GM10847 (cell line): Measurements from ENCODE around the gene FRMD1.

Experiments used
- POLR2A ChIP-seq: IDR thresholded peaks from 2 replicates; pipeline ENCODE4 v1.6.1; 2011; ENCODE audit not compliant: insufficient read length; ENCODE audit errors: extremely low read depth

The FRMD1 gene

DNA sequence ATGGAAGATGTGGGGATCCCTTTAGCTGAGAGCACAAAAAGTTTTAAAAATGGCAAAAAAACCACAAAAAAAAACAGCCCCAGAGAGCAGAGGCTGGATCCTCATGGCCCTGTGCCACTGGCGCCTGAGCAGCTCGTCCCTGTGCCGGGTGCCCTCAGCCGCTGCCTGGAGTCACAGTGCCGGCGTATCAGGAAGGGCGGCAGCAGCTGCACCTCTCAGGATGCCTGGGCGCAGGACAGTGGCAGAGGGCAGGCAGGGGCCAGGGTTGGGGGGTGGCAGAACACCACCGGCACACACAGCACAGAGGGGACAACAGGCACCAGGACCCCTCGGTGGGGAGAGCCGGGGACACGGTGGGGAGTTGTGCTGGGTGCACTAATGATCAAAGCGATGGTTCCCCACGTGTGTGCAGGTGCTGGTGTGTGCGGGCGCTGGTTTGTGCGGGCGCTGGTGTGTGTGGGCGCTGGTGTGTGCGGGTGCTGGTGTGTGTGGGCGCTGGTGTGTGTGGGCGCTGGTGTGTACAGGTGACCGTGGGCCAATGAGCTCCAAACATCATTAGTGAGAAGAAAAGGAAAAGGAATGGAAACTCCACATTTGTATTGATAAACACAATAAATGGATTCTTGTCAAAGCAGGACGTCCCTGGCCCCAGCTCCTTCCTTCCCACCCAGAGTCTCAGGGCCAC, 1.5 kb upstream of the FRMD1 start:
- TF ChIP-seq POLR2A = no peak

DNA sequence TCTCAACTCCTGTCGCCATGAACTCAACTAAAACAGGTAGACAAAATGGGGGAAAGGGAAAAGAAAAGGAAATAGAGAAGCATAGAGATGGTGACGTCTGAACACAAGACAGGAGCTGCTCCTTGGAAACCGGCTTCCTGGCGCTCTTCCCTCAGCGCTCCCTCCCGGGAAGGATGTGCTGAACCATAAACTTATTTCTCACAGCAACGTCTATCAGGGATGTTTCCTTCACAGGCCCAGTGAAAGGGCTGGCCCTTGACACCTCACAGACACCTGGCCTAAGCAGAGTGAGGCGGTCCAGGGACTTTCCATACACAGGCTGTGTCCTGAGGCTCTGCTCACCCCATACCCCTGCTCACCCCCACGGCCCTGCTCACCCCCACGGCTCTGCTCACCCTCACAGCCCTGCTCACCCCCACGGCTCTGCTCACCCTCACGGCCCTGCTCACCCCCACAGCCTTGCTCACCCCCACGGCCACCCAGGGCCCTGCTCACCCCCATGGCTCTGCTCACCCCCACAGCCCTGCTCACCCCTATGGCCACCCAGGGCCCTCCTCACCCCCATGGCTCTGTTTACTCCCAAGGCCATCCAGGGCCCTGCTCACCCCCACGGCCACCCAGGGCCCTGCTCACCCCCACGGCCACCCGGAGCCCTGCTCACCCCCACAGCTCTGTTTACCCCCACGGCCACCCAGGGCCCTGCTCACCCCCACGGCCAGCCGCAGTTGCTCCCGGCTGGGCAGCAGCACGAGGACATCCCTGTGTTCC, 653 bp downstream of the FRMD1 start:
- TF ChIP-seq POLR2A = no peak

DNA sequence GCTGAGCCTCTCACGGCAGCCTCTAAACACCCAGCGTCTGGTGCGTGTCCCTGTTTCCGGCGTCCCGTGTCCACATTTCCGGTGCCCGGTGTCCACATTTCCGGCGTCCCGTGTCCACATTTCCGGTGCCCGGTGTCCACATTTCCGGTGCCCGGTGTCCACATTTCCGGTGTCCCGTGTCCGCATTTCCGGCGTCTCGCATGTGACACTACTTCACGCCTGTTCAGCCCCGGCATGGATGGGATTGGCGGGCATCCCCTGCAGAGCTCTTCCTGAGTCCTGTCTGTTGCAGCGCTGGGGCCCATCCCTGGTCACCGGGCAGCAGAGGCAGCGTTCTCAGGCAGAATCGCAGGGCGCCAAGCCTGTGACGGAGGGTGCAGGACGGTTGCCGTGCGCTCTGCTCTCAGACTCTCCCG, 3.2 kb downstream of the FRMD1 start:
- no peak for TF ChIP-seq POLR2A

DNA sequence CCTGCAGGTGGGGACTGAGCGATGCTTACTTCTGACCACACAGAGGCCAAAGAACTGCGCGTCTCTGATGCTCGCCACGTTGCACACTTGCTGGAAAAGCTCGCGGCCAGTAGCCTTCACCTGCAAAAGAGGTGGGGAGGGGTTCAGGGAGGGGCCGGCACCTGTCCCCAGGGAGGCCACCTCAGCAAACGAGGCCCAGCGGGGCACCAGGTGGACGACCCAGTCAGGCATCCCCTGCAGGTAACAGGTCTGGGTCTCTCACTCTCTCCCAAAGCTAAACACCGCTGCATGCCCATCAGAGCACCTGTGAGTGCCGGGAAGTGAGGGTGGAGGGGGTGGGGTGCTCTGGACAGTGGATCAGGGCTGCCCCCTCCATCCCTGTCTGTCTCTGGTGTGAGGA, 3.8 kb downstream of the FRMD1 start:
- no peak for TF ChIP-seq POLR2A

DNA sequence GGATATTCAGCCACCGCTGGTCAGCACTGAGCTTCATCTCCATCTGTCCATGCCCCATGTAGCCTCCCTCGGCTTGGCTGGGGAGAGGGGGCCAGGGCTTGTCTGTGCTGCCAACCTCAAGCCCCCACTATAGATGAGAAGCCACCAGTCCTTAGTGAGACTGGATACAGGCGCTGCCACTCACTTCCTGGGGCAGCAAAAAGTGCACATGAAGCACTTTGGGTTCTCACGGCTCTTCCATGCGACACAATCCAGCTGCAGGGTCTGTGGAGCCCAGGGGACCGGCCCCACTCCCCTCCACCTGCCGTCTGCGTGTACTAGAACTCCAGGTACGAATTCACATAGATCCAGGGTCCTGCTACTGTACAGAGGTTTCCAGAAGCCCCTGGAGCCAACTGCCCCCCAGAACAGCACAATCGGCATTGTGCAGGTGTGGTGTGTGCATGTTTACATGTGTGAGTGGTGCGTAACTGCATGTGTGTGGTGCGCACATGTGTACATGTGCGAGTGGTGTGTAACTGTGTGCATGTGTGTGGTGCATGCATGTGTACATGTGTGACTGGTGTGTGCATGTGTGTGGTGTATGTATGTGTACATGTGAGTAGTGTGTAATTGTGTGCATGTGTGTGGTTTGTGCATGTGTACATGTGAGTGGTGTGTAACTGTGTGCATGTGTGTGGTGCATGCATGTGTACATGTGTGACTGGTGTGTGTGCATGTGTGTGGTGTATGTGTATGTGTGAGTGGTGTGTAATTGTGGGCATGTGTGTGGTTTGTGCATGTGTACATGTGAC, 4.9 kb downstream of the FRMD1 start:
- no peak for TF ChIP-seq POLR2A

DNA sequence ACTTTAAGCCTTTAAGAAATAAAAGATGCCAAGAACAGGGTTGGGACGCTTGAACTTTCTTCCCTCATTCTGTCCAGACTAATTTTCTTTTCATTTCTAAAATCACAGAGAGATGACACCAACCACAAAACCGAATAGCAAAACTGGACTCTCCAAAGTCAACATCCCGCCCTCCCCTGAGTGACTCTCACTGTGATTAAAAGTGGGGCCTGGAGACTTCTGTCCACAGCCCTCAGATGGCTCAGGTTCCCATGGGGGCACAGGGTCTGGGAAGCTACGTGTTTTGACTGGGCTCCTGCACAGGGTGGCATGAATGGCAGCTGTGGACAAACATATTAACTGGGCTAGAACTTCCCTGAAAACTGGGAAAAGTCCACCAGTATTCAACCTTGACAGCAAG, 6.3 kb downstream of the FRMD1 start:
- no peak for TF ChIP-seq POLR2A

DNA sequence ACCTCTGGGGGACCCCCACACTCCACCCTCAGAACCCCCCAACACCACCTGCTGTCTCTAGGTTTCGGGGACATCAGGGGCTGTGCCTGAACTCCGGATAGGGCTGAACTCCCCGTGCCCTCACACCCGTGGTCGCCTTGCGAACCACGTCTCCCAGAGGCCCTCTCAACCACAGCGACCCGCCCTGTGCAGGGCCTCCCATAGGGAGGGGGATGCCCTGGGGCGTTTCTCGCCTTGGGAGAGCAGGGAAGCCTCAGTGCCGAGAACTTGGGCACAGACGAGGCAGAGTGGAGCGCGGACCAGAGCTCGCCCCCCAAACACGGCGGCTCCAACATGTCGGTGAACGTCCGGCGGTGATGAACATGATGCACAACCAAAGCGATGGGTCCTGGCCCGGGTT, 6.8 kb downstream of the FRMD1 start:
- TF ChIP-seq POLR2A = no peak

DNA sequence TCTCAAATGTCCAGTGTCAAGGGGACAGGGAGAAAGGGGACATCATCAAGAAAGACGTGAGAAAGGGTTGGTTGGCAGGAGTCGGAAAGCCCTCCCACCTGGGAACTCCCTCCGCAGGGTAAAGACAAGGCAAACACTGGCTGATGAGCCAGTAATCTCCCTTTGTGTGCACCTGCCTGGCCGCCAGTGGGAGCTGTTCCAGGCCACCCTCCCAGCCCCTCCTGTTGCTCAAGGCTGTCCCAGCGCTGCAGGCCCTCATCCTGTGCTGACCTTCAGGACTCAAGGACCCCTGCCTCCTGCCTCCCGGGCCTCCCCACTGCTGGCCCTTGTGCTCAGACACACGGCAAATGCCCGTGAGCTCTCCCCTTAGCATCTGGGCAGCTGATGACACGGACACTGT, 7.4 kb downstream of the FRMD1 start:
- no peak for TF ChIP-seq POLR2A

DNA sequence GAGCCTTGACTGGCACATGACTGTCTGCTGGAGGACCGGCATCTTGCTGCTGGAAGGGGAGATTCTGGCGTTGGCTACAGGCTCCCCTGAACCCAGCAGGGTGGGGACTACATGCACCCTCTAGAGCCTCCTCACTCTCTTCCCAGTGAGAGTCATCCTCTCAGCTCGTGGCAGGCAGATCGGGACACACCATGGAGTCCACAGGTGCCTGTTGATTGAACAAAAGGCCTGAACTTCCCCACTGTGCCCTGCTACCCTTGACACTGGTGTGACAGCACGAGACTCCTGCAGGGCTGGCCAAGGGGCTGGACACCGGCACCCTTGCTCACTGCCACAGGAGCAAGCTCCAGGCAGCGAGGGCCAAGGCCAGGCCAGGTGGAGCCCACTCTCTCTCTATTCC, 8.2 kb downstream of the FRMD1 start:
- TF ChIP-seq POLR2A = no peak

DNA sequence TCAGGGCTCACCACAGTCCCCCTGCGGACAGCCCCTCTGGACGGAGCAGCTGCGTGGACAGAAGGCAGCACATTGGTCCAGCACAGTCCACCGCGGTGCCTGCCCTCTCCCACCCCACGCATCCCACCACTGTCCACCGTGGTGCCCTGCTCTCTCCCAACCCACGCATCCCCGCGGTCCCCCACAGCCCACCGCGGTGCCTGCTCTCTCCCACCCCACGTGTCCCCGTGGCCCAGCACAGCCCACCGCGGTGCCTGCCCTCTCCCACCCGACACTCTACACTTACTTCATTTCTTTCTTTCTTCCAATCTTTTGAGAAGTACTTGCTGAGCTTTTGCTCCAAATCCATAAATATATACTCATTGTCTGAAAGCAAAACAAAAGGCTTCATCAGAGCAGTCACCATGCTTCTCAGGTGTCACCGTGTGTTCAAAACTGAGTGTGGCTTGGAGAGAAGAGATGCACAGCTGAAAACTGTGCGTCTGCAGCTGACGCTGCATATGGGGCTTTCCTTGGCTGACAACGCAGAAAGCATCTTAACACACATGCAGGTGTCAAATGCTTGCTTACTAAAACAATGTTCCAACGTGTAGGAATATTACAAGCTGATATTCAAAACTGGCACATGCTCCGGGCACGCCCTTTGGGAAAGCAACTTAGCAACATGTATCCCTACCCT, 11.8 kb downstream of the FRMD1 start:
- TF ChIP-seq POLR2A = no peak

DNA sequence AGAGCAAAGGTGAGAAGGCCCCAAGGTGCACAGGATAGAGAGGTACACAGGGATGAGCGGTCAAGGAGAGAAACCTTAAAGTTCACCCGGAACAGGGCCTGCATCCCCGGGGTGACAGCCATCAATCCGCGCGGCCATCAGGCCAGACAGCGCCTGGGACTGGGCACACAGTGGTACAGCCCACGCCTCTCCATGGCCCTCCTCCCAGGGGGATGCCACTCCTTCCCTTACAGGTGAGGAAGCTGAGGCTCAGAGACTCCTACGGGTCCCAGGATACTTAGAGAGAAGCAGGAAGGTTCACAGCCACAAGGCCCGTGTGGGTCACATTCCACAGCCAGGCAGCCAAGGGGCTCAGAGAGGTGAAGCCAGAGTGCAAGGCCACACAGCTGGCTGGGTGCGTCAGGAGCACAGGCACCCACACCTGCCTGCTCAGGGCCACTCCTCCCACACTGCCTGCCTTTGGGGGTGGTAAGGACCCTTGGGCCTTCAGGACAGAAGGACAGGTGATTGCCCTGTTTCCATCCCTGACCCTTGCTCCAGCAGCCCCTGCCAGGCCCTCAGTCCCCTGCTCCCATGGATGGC, 14.7 kb downstream of the FRMD1 start:
- no peak for TF ChIP-seq POLR2A

DNA sequence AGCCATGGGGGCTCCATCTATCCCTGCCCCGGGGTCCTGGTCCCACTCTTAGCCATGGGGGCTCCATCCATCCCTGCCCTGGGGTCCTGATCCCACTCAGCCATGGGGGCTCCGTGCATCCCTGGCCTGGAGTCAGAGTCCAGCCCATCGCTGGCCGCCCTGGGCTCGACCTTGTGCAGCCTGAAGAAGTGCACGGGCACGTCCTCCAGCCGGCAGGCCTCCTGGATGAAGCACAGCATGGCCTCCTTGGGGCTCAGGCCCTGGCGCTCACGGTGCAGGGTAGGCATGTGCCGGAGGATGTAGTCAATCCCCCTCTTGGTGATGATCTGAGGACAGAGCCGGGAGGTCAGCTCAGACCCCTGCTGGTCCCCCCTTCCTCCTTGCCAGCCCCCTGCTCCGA, 15.6 kb downstream of the FRMD1 start:
- no peak for TF ChIP-seq POLR2A

DNA sequence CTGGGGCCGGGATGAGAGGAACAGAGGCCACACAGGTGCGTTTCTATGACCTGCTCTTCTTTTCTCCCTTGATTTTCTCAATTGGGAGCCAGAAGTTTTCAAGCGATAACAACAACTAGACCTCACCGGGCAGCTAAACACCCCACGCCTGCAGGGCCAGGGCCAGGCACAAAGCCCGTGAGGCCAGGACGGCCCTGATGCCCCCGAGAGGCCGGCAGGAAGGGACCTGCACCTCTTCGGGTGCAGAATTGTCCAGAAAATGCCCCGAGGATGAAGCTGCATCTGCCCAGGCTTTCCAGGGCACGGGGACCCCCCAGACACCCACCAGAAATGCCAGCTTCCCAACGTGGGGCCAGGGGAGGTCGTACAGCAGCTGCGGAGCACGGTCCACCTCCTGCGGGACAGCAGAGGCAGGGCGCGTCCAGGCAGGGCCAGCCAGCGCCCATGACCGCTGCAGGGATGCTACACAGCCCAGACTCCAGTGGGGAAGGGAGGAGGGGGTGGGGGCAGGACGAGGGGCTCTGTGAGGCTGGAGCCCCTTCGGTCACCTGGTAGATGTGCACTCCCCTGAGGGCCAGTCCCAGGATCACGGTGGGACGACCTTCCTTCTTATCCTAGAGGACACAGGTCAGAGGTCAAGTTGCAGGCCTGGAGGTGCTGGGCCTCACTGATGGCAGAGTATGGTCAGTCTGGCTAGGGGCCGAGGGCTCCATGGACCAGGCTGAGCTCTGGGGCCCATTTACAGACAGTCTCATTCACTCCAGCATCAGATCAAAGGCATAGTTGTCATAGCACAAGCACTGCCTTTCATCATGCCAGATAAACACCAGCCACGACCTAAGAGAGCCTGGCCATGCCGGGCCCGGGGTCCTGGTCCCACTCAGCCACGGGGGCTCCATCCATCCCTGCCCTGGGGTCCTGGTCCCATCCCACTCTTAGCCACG, 16.4 kb downstream of the FRMD1 start:
- TF ChIP-seq POLR2A = no peak
